ENCODE measurements around the gene NFKBIB. TPM values are rescaled to one million over a fixed set of nuclear protein-coding genes. Genes with fewer than 3 reads are reported as not detected.
"Not testable (repeated sequence)": the region's sequence is repeated elsewhere in the genome, so short reads cannot be mapped to it uniquely, and the experiment has no call there.

Gene NFKBIB
- total RNA-seq, 1 experiment from 2014 or later: 29.8 TPM

- H3K4me3 ChIP-seq: no peak overlapping the region
- H3K27ac ChIP-seq: no peak overlapping the region
- H3K4me1 ChIP-seq (replicated peaks): peaks cover 8% of the 10 kb centered on the region
- no peaks in the 10 kb centered on the region for H3K9me3 ChIP-seq (replicated peaks)
- no peaks in the 10 kb centered on the region for H3K36me3 ChIP-seq
- no peak for DNase-seq (ENCODE audit: low read depth in 1 of 2, low spot score in 2 of 2)
- no peaks in the 10 kb centered on the region for H3K27me3 ChIP-seq (replicated peaks)
Observed at GRCh38 chr19:38867171-38867780, 32.5 kb upstream of the NFKBIB start.

- DNase-seq (ENCODE audit: low read depth in 1 of 2, low spot score in 2 of 2): no peak
- H3K4me3 ChIP-seq: no peak overlapping the region
- H3K27ac ChIP-seq: no peak overlapping the region
- H3K27me3 ChIP-seq (replicated peaks): no peaks in the 10 kb centered on the region
- H3K4me1 ChIP-seq (replicated peaks): peaks cover 8% of the 10 kb centered on the region
- no peaks in the 10 kb centered on the region for H3K9me3 ChIP-seq (replicated peaks)
- no peaks in the 10 kb centered on the region for H3K36me3 ChIP-seq
Observed at GRCh38 chr19:38868551-38868950, 31.2 kb upstream of the NFKBIB start.

GRCh38 chr19:38869160-38869835, 30.5 kb upstream of the NFKBIB start:
- Histone ChIP-seq H3K4me1 (replicated peaks) (peaks cover 8% of the 10 kb centered on the region), H3K27ac (no peak overlapping the region), H3K4me3 (peak overlapping the region; percentile 17)

GRCh38 chr19:38869836-38870607, 29.7 kb upstream of the NFKBIB start:
- peak overlapping the region; percentile 17 for H3K4me3 ChIP-seq
- no peaks in the 10 kb centered on the region for H3K9me3 ChIP-seq (replicated peaks)
- DNase-seq (ENCODE audit: low read depth in 1 of 2, low spot score in 2 of 2): peak; percentile 50 to 69
- H3K27ac ChIP-seq: no peak overlapping the region
- H3K4me1 ChIP-seq (replicated peaks): peaks cover 8% of the 10 kb centered on the region
- H3K27me3 ChIP-seq (replicated peaks): no peaks in the 10 kb centered on the region
- H3K36me3 ChIP-seq: no peaks in the 10 kb centered on the region

More at GRCh38 chr19:38869160-38869835, 30.5 kb upstream of the NFKBIB start:
- Histone ChIP-seq H3K27me3 (replicated peaks) (no peaks in the 10 kb centered on the region), H3K9me3 (replicated peaks) (no peaks in the 10 kb centered on the region), H3K36me3 (no peaks in the 10 kb centered on the region)
- DNase-seq (ENCODE audit: low read depth in 1 of 2, low spot score in 2 of 2): no peak

GRCh38 chr19:38870612-38871011, 29.2 kb upstream of the NFKBIB start:
- no peak for DNase-seq (ENCODE audit: low read depth in 1 of 2, low spot score in 2 of 2)
- Histone ChIP-seq H3K4me3 (no peak overlapping the region), H3K4me1 (replicated peaks) (peaks cover 8% of the 10 kb centered on the region), H3K27ac (no peak overlapping the region), H3K27me3 (replicated peaks) (no peaks in the 10 kb centered on the region), H3K9me3 (replicated peaks) (no peaks in the 10 kb centered on the region), H3K36me3 (no peaks in the 10 kb centered on the region)

GRCh38 chr19:38873400-38873799, 26.4 kb upstream of the NFKBIB start:
- H3K27ac ChIP-seq; H3K4me3 ChIP-seq; H3K4me1 ChIP-seq (replicated peaks); H3K36me3 ChIP-seq; H3K9me3 ChIP-seq (replicated peaks); DNase-seq (ENCODE audit: low read depth in 1 of 2, low spot score in 2 of 2); H3K27me3 ChIP-seq (replicated peaks): not testable (repeated sequence)

GRCh38 chr19:38875656-38876395, 23.9 kb upstream of the NFKBIB start:
- Histone ChIP-seq H3K4me3 (no peak overlapping the region), H3K36me3 (no peaks in the 10 kb centered on the region), H3K27ac (no peak overlapping the region), H3K9me3 (replicated peaks) (no peaks in the 10 kb centered on the region), H3K27me3 (replicated peaks) (no peaks in the 10 kb centered on the region), H3K4me1 (replicated peaks) (no peaks in the 10 kb centered on the region)
- DNase-seq (ENCODE audit: low read depth in 1 of 2, low spot score in 2 of 2): no peak

GRCh38 chr19:38877781-38878574, 21.8 kb upstream of the NFKBIB start, which contains the start of gene RINL:
Gene RINL (minus strand): TSS chr19:38878275. CDS start chr19:38876742, 1,533 bp downstream.
- DNase-seq (ENCODE audit: low read depth in 1 of 2, low spot score in 2 of 2): no peak
- Histone ChIP-seq H3K27ac (no peak within 1 kb of the TSS), H3K36me3 (no peaks in the 10 kb centered on the region), H3K9me3 (replicated peaks) (no peaks in the 10 kb centered on the region), H3K4me1 (replicated peaks) (no peaks in the 10 kb centered on the region), H3K4me3 (no peak within 1 kb of the TSS), H3K27me3 (replicated peaks) (no peaks in the 10 kb centered on the region)

GRCh38 chr19:38878575-38879399, 21.0 kb upstream of the NFKBIB start:
- DNase-seq (ENCODE audit: low read depth in 1 of 2, low spot score in 2 of 2): no peak
- H3K27me3 ChIP-seq (replicated peaks): no peaks in the 10 kb centered on the region
- H3K9me3 ChIP-seq (replicated peaks): no peaks in the 10 kb centered on the region
- no peak overlapping the region for H3K4me3 ChIP-seq
- no peaks in the 10 kb centered on the region for H3K36me3 ChIP-seq
- no peaks in the 10 kb centered on the region for H3K4me1 ChIP-seq (replicated peaks)
- no peak overlapping the region for H3K27ac ChIP-seq

GRCh38 chr19:38879400-38879751, 20.4 kb upstream of the NFKBIB start:
- Histone ChIP-seq H3K4me3 (no peak overlapping the region), H3K9me3 (replicated peaks) (no peaks in the 10 kb centered on the region), H3K27ac (no peak overlapping the region), H3K36me3 (no peaks in the 10 kb centered on the region), H3K27me3 (replicated peaks) (no peaks in the 10 kb centered on the region), H3K4me1 (replicated peaks) (no peaks in the 10 kb centered on the region)
- no peak for DNase-seq (ENCODE audit: low read depth in 1 of 2, low spot score in 2 of 2)

GRCh38 chr19:38880076-38880881, 19.5 kb upstream of the NFKBIB start:
- Histone ChIP-seq H3K9me3 (replicated peaks) (no peaks in the 10 kb centered on the region), H3K27me3 (replicated peaks) (no peaks in the 10 kb centered on the region), H3K27ac (no peak overlapping the region), H3K4me1 (replicated peaks) (no peaks in the 10 kb centered on the region), H3K4me3 (no peak overlapping the region), H3K36me3 (no peaks in the 10 kb centered on the region)
- DNase-seq (ENCODE audit: low read depth in 1 of 2, low spot score in 2 of 2): no peak

Data from SJSA1 (cell line).